Measurements from ENCODE around the gene ZNF518B.

ZNF518B gene

GRCh38 chr4:10457255-10457801 is at the start of gene ZNF518B:
ZNF518B (minus strand) TSS chr4:10457426; CDS start chr4:10446328, 11,098 bp downstream.
- Histone ChIP-seq H3K9me3 (no peaks in the 10 kb centered on the region), H3K27me3 (peaks cover 55% of the 10 kb centered on the region), H3K27ac (peak within 1 kb of the TSS; percentile 77), H3K36me3 (peaks cover 21% of the 10 kb centered on the region), H3K4me1 (ENCODE audit: control insufficient read depth in 1 of 2, insufficient read depth in 1 of 2, low read depth in 1 of 2, low read length in 1 of 2) (peaks cover 22 to 23% of the 10 kb centered on the region in 2 experiments), H3K4me3 (ENCODE audit: low read depth in 1 of 2, low read length in 1 of 2) (peak within 1 kb of the TSS; percentile 72 to 74)
- TF ChIP-seq CTCF (IDR thresholded peaks at IDR 0.05) = no peak

GRCh38 chr4:10506077-10506476 is 48.9 kb upstream of the ZNF518B start:
- TF ChIP-seq CTCF (IDR thresholded peaks at IDR 0.05) = peak; percentile 18
- Histone ChIP-seq H3K27ac (peak overlapping the region; percentile 78), H3K27me3 (no peaks in the 10 kb centered on the region), H3K4me3 (ENCODE audit: low read depth in 1 of 2, low read length in 1 of 2) (peak overlapping the region in 1 of 2 experiments; percentile 38), H3K36me3 (no peaks in the 10 kb centered on the region), H3K9me3 (no peaks in the 10 kb centered on the region), H3K4me1 (ENCODE audit: control insufficient read depth in 1 of 2, insufficient read depth in 1 of 2, low read depth in 1 of 2, low read length in 1 of 2) (peaks cover 8 to 21% of the 10 kb centered on the region in 2 experiments)

- TF ChIP-seq CTCF (IDR thresholded peaks at IDR 0.05) = no peak
- Histone ChIP-seq H3K27ac (no peak overlapping the region), H3K4me3 (ENCODE audit: low read depth in 1 of 2, low read length in 1 of 2) (no peak overlapping the region), H3K36me3 (no peaks in the 10 kb centered on the region), H3K4me1 (ENCODE audit: control insufficient read depth in 1 of 2, insufficient read depth in 1 of 2, low read depth in 1 of 2, low read length in 1 of 2) (peaks cover 8 to 21% of the 10 kb centered on the region in 2 experiments), H3K27me3 (no peaks in the 10 kb centered on the region), H3K9me3 (no peaks in the 10 kb centered on the region)
These were observed 47.4 kb upstream of the ZNF518B start for GRCh38 chr4:10504570-10505179.

- no peak overlapping the region for H3K4me3 ChIP-seq (ENCODE audit: low read depth in 1 of 2, low read length in 1 of 2)
- H3K27ac ChIP-seq = no peak overlapping the region
- no peaks in the 10 kb centered on the region for H3K9me3 ChIP-seq
- peaks cover 8 to 21% of the 10 kb centered on the region in 2 experiments for H3K4me1 ChIP-seq (ENCODE audit: control insufficient read depth in 1 of 2, insufficient read depth in 1 of 2, low read depth in 1 of 2, low read length in 1 of 2)
- no peaks in the 10 kb centered on the region for H3K27me3 ChIP-seq
- no peak for TF ChIP-seq CTCF (IDR thresholded peaks at IDR 0.05)
- no peaks in the 10 kb centered on the region for H3K36me3 ChIP-seq
These were observed 45.5 kb upstream of the ZNF518B start for GRCh38 chr4:10502717-10503116.

GRCh38 chr4:10500776-10501175 is 43.5 kb upstream of the ZNF518B start:
- H3K36me3 ChIP-seq = no peaks in the 10 kb centered on the region
- no peaks in the 10 kb centered on the region for H3K9me3 ChIP-seq
- peaks cover 2 to 9% of the 10 kb centered on the region in 2 experiments for H3K4me1 ChIP-seq (ENCODE audit: control insufficient read depth in 1 of 2, insufficient read depth in 1 of 2, low read depth in 1 of 2, low read length in 1 of 2)
- H3K4me3 ChIP-seq (ENCODE audit: low read depth in 1 of 2, low read length in 1 of 2) = no peak overlapping the region
- no peak overlapping the region for H3K27ac ChIP-seq
- TF ChIP-seq CTCF (IDR thresholded peaks at IDR 0.05) = no peak
- no peaks in the 10 kb centered on the region for H3K27me3 ChIP-seq

Data from neutrophil (primary cell).